Measurements from ENCODE around the gene PITPNM3. TPM values are rescaled to one million over a fixed set of nuclear protein-coding genes. Genes with fewer than 3 reads are reported as not detected.

The PITPNM3 gene
- total RNA-seq, 4 donors from 2014 or later = 4.0 to 10.9 (median 5.6) TPM

- 92% methylated on average over 11 of the region's 11 CpGs for WGBS, 2 donors
- no peak overlapping the region for H3K4me3 ChIP-seq (replicated peaks in 1 of 3)
- intact Hi-C loops (cut with DNase I) = no loop called here
- H3K9me3 ChIP-seq = no peaks in the 10 kb centered on the region
- no peak for DNase-seq
- no peak for TF ChIP-seq POLR2A (IDR thresholded peaks at IDR 0.05)
- no peak overlapping the region for H3K27ac ChIP-seq
- H3K4me1 ChIP-seq = no peaks in the 10 kb centered on the region
- no peaks in the 10 kb centered on the region for H3K27me3 ChIP-seq
- H3K36me3 ChIP-seq = no peaks in the 10 kb centered on the region
These were observed 54.2 kb downstream of the PITPNM3 start for GRCh38 chr17:6502142-6502541.

DNA sequence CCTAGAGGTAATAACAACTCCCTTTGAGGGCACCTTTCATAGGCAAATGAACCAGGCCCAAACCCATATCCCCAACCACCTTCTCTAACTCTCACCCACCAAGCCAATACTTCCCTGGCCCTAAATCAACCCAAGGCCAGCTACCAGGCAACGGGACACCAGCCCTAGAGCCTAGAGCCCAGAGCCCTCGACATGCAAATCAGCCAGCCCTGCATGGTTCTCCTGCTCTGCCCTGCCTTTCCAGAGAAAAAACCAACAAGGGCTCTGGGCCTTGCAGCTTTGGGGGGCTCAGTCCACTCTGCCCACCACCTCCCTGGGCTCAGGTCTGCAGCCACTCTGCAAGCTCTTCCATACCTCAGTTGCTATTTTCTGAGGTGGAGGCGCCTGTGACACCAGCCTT lies 55.0 kb downstream of the PITPNM3 start:
- intact Hi-C loops (cut with DNase I) = no loop called here
- TF ChIP-seq, protein P1, sequence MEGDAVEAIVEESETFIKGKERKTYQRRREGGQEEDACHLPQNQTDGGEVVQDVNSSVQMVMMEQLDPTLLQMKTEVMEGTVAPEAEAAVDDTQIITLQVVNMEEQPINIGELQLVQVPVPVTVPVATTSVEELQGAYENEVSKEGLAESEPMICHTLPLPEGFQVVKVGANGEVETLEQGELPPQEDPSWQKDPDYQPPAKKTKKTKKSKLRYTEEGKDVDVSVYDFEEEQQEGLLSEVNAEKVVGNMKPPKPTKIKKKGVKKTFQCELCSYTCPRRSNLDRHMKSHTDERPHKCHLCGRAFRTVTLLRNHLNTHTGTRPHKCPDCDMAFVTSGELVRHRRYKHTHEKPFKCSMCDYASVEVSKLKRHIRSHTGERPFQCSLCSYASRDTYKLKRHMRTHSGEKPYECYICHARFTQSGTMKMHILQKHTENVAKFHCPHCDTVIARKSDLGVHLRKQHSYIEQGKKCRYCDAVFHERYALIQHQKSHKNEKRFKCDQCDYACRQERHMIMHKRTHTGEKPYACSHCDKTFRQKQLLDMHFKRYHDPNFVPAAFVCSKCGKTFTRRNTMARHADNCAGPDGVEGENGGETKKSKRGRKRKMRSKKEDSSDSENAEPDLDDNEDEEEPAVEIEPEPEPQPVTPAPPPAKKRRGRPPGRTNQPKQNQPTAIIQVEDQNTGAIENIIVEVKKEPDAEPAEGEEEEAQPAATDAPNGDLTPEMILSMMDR (IDR thresholded peaks at IDR 0.05) = no peak
- no peak for TF ChIP-seq POLR2A (IDR thresholded peaks at IDR 0.05)

DNA sequence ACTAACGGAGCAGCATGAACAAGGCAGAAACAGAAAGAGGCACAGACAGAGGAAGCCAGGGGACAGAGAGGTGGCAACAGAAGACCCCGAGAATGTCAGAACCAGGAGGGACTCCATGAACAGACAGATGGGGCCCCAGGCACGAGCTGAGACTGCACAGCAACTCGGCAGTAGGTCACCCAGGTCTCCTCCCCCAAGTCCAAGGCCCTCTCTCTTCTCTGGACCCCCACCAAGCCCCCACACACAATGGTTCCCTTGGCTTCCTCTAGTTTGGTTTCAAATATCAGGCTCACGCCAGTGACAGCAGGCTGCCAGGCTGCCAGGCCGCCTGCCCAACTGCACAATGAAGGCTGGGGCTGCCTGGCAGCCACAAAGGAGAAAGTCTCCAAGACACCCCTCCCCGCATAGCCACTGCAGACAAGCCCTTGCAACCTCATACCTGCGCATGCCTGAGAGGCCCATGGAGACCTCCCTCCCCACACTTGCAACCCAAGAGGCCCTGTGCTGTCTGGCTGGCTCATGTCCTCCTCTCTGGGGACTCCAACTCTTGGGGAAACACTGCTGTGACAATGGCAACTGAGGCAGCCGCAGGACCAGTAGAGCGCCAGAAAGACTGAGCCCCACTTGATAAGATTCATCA lies 57.3 kb downstream of the PITPNM3 start:
- no peaks in the 10 kb centered on the region for H3K4me1 ChIP-seq
- H3K9me3 ChIP-seq = no peaks in the 10 kb centered on the region
- no peak overlapping the region for H3K27ac ChIP-seq
- no peak for DNase-seq
- WGBS, 2 donors = 89 to 96% methylated on average over 9 to 10 of the region's 10 CpGs
- no peaks in the 10 kb centered on the region for H3K36me3 ChIP-seq
- H3K27me3 ChIP-seq = no peaks in the 10 kb centered on the region
- H3K4me3 ChIP-seq (replicated peaks in 1 of 3) = no peak overlapping the region
- intact Hi-C loops (cut with DNase I) = no loop called here
- TF ChIP-seq, protein P1 (IDR thresholded peaks at IDR 0.05) = no peak
- TF ChIP-seq POLR2A (IDR thresholded peaks at IDR 0.05) = no peak

More for the DNA sequence above, 55.0 kb downstream of the PITPNM3 start:
- WGBS, 2 donors = 48 to 88% methylated on average over 2 to 3 of the region's 3 CpGs
- H3K27me3 ChIP-seq = no peaks in the 10 kb centered on the region
- no peak for DNase-seq
- H3K36me3 ChIP-seq = no peaks in the 10 kb centered on the region
- H3K4me3 ChIP-seq (replicated peaks in 1 of 3) = no peak overlapping the region
- no peaks in the 10 kb centered on the region for H3K4me1 ChIP-seq
- H3K9me3 ChIP-seq = no peaks in the 10 kb centered on the region
- no peak overlapping the region for H3K27ac ChIP-seq

GRCh38 chr17:6498356-6498755 lies 58.0 kb downstream of the PITPNM3 start:
- WGBS, 2 donors = 77 to 78% methylated on average over 7 of the region's 7 CpGs

DNA sequence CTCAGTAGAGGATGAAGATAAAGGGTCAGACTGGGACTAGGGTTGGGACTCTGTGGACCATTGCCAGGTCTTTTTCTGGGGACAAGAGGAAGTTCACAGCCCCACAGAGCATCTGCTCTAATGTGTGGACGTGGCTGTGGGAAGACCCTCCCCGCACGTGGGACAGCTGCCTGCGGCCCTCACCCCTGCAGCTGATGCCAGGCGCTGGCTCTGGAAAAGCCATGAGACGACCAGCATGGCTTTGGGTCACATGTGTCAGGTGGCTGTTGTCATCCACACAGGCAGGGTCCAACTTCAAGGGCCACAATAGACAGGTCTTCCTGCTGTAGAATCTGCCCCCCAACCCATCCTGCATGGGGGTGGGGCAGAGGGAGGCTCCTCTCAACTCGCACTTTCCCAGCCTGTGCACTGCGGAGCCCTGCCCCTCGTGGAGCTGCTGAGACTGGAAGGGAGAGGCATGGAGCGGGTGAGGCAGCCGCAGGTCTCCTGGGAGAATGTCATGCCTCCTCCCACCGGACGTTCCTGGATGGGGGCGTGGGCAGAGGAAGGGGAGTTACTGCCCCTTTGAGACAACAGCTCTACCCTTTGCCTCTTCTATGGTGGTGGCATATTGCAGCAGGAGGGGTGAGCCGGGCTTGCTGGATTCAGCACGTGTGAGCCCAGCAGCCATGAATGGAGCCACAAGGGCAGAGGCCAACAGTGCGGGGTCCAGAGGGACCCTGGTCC lies 58.7 kb downstream of the PITPNM3 start:
- Histone ChIP-seq H3K36me3 (no peaks in the 10 kb centered on the region), H3K4me3 (replicated peaks in 1 of 3) (no peak overlapping the region), H3K4me1 (peaks cover 0 to 10% of the 10 kb centered on the region in 2 donors), H3K9me3 (no peaks in the 10 kb centered on the region), H3K27me3 (no peaks in the 10 kb centered on the region), H3K27ac (no peak overlapping the region)
- no peak for DNase-seq
- 63 to 64% methylated on average over 14 of the region's 17 CpGs for WGBS, 2 donors
- TF ChIP-seq POLR2A (IDR thresholded peaks at IDR 0.05) = no peak
- TF ChIP-seq, protein P1 (IDR thresholded peaks at IDR 0.05) = no peak
- intact Hi-C loops (cut with DNase I) = no loop called here

More at GRCh38 chr17:6498356-6498755, 58.0 kb downstream of the PITPNM3 start:
- H3K4me1 ChIP-seq = peaks cover 0 to 3% of the 10 kb centered on the region in 2 donors
- no peaks in the 10 kb centered on the region for H3K27me3 ChIP-seq
- intact Hi-C loops (cut with DNase I) = no loop called here
- H3K9me3 ChIP-seq = no peaks in the 10 kb centered on the region
- no peaks in the 10 kb centered on the region for H3K36me3 ChIP-seq
- no peak overlapping the region for H3K4me3 ChIP-seq (replicated peaks in 1 of 3)
- H3K27ac ChIP-seq = no peak overlapping the region
- no peak for DNase-seq
- no peak for TF ChIP-seq POLR2A (IDR thresholded peaks at IDR 0.05)
- TF ChIP-seq, protein P1 (IDR thresholded peaks at IDR 0.05) = no peak
